ENCODE measurements around the gene ASB6.
"Not testable (repeated sequence)": the region's sequence is repeated elsewhere in the genome, so short reads cannot be mapped to it uniquely, and the experiment has no call there.

The ASB6 gene

GRCh38 chr9:129606161-129607026, 35.6 kb downstream of the ASB6 start:
- DNase-seq (ENCODE audit: low spot score), result no peak

GRCh38 chr9:129604766-129605163, 37.2 kb downstream of the ASB6 start:
- no peak for DNase-seq (ENCODE audit: low spot score)

- DNase-seq (ENCODE audit: low spot score), result no peak
Measured at GRCh38 chr9:129604056-129604765, 37.7 kb downstream of the ASB6 start.

GRCh38 chr9:129602598-129603415, 39.1 kb downstream of the ASB6 start:
- no peak for DNase-seq (ENCODE audit: low spot score)

GRCh38 chr9:129601082-129601674, 40.8 kb downstream of the ASB6 start:
- DNase-seq (ENCODE audit: low spot score), result no peak

- no peak for DNase-seq (ENCODE audit: low spot score)
Measured at GRCh38 chr9:129598089-129598596, 43.8 kb downstream of the ASB6 start.

- DNase-seq (ENCODE audit: low spot score), result no peak
Measured at GRCh38 chr9:129597355-129598088, 44.4 kb downstream of the ASB6 start.

- DNase-seq (ENCODE audit: low spot score), result no peak
Measured at GRCh38 chr9:129596541-129597331, 45.2 kb downstream of the ASB6 start.

- DNase-seq (ENCODE audit: low spot score), result no peak
Measured at GRCh38 chr9:129595903-129596540, 45.9 kb downstream of the ASB6 start.

- no peak for DNase-seq (ENCODE audit: low spot score)
Measured at GRCh38 chr9:129595311-129595741, 46.6 kb downstream of the ASB6 start.

GRCh38 chr9:129594632-129595031, 47.3 kb downstream of the ASB6 start:
- DNase-seq (ENCODE audit: low spot score), result no peak

- not testable (repeated sequence) for DNase-seq (ENCODE audit: low spot score)
Measured at GRCh38 chr9:129592790-129593189, 49.2 kb downstream of the ASB6 start.

- DNase-seq (ENCODE audit: low spot score), result no peak
Measured at GRCh38 chr9:129591916-129592315, 50.0 kb downstream of the ASB6 start.

GRCh38 chr9:129590466-129590865, 51.5 kb downstream of the ASB6 start:
- no peak for DNase-seq (ENCODE audit: low spot score)

GRCh38 chr9:129587487-129588262, 54.3 kb downstream of the ASB6 start:
- no peak for DNase-seq (ENCODE audit: low spot score)

GRCh38 chr9:129586685-129587084, 55.3 kb downstream of the ASB6 start:
- no peak for DNase-seq (ENCODE audit: low spot score)

GRCh38 chr9:129586245-129586644, 55.7 kb downstream of the ASB6 start:
- no peak for DNase-seq (ENCODE audit: low spot score)

GRCh38 chr9:129585352-129585751, 56.6 kb downstream of the ASB6 start:
- no peak for DNase-seq (ENCODE audit: low spot score)
